ENCODE results near the gene MAGEF1.

The MAGEF1 gene

GRCh38 chr3:184719709-184720108, 7.8 kb upstream of the MAGEF1 start:
- H3K9me3 ChIP-seq (ENCODE audit: insufficient read depth, low read length) = no peaks in the 10 kb centered on the region
- no peak overlapping the region for H2AFZ ChIP-seq (ENCODE audit: low read depth, low read length)
- no peaks in the 10 kb centered on the region for H4K20me1 ChIP-seq (ENCODE audit: insufficient read depth, low read length)
- H3K79me2 ChIP-seq (ENCODE audit: low read length) = no peaks in the 10 kb centered on the region
- TF ChIP-seq, protein P1, sequence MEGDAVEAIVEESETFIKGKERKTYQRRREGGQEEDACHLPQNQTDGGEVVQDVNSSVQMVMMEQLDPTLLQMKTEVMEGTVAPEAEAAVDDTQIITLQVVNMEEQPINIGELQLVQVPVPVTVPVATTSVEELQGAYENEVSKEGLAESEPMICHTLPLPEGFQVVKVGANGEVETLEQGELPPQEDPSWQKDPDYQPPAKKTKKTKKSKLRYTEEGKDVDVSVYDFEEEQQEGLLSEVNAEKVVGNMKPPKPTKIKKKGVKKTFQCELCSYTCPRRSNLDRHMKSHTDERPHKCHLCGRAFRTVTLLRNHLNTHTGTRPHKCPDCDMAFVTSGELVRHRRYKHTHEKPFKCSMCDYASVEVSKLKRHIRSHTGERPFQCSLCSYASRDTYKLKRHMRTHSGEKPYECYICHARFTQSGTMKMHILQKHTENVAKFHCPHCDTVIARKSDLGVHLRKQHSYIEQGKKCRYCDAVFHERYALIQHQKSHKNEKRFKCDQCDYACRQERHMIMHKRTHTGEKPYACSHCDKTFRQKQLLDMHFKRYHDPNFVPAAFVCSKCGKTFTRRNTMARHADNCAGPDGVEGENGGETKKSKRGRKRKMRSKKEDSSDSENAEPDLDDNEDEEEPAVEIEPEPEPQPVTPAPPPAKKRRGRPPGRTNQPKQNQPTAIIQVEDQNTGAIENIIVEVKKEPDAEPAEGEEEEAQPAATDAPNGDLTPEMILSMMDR (IDR thresholded peaks at IDR 0.05; ENCODE audit: low read depth, low read length) = no peak
- no peak for TF ChIP-seq EZH2phosphoT487 (IDR thresholded peaks at IDR 0.05; ENCODE audit: low read depth)
- H3K4me3 ChIP-seq (ENCODE audit: low read length) = no peak overlapping the region
- H3K36me3 ChIP-seq (replicated peaks; ENCODE audit: low read depth, low read length) = no peaks in the 10 kb centered on the region
- no peaks in the 10 kb centered on the region for H3K4me1 ChIP-seq (ENCODE audit: low read length)
- no peak overlapping the region for H3K27ac ChIP-seq (ENCODE audit: low read length)
- H3K27me3 ChIP-seq (ENCODE audit: low read depth, low read length) = no peaks in the 10 kb centered on the region; the same call in 1 of the 2 replicates
- no peak overlapping the region for H3K4me2 ChIP-seq (ENCODE audit: low read length)
- no peak overlapping the region for H3K9ac ChIP-seq (ENCODE audit: low read length)

- no peak overlapping the region for H3K4me2 ChIP-seq (ENCODE audit: low read length)
- no peak overlapping the region for H2AFZ ChIP-seq (ENCODE audit: low read depth, low read length)
- H3K9me3 ChIP-seq (ENCODE audit: insufficient read depth, low read length) = no peaks in the 10 kb centered on the region
- H3K79me2 ChIP-seq (ENCODE audit: low read length) = no peaks in the 10 kb centered on the region
- H4K20me1 ChIP-seq (ENCODE audit: insufficient read depth, low read length) = no peaks in the 10 kb centered on the region
- H3K4me1 ChIP-seq (ENCODE audit: low read length) = no peaks in the 10 kb centered on the region
- no peaks in the 10 kb centered on the region for H3K27me3 ChIP-seq (ENCODE audit: low read depth, low read length)
- H3K4me3 ChIP-seq (ENCODE audit: low read length) = no peak overlapping the region
- no peak overlapping the region for H3K27ac ChIP-seq (ENCODE audit: low read length)
- no peak for TF ChIP-seq EZH2phosphoT487 (IDR thresholded peaks at IDR 0.05; ENCODE audit: low read depth)
- H3K9ac ChIP-seq (ENCODE audit: low read length) = no peak overlapping the region
- H3K36me3 ChIP-seq (replicated peaks; ENCODE audit: low read depth, low read length) = no peaks in the 10 kb centered on the region
Measured at GRCh38 chr3:184718431-184718830, 6.6 kb upstream of the MAGEF1 start.

GRCh38 chr3:184717399-184717983, 5.6 kb upstream of the MAGEF1 start:
- no peak overlapping the region for H3K27ac ChIP-seq (ENCODE audit: low read length)
- no peak overlapping the region for H2AFZ ChIP-seq (ENCODE audit: low read depth, low read length)
- no peak overlapping the region for H3K4me3 ChIP-seq (ENCODE audit: low read length)

GRCh38 chr3:184716622-184717398, 4.9 kb upstream of the MAGEF1 start:
- H3K4me3 ChIP-seq (ENCODE audit: low read length) = no peak overlapping the region
- no peak overlapping the region for H3K27ac ChIP-seq (ENCODE audit: low read length)
- H3K79me2 ChIP-seq (ENCODE audit: low read length) = no peaks in the 10 kb centered on the region
- no peaks in the 10 kb centered on the region for H3K36me3 ChIP-seq (replicated peaks; ENCODE audit: low read depth, low read length)
- H3K4me2 ChIP-seq (ENCODE audit: low read length) = no peak overlapping the region
- H3K9ac ChIP-seq (ENCODE audit: low read length) = no peak overlapping the region
- no peaks in the 10 kb centered on the region for H3K27me3 ChIP-seq (ENCODE audit: low read depth, low read length)
- H3K9me3 ChIP-seq (ENCODE audit: insufficient read depth, low read length) = no peaks in the 10 kb centered on the region
- TF ChIP-seq, protein P1 (IDR thresholded peaks at IDR 0.05; ENCODE audit: low read depth, low read length) = no peak
- TF ChIP-seq EZH2phosphoT487 (IDR thresholded peaks at IDR 0.05; ENCODE audit: low read depth) = no peak
- H2AFZ ChIP-seq (ENCODE audit: low read depth, low read length) = no peak overlapping the region
- no peaks in the 10 kb centered on the region for H4K20me1 ChIP-seq (ENCODE audit: insufficient read depth, low read length)
- peaks cover 4% of the 10 kb centered on the region; the same call in 1 of the 2 replicates for H3K4me1 ChIP-seq (ENCODE audit: low read length)

More at GRCh38 chr3:184717399-184717983, 5.6 kb upstream of the MAGEF1 start:
- no peak overlapping the region for H3K4me2 ChIP-seq (ENCODE audit: low read length)
- no peaks in the 10 kb centered on the region for H3K27me3 ChIP-seq (ENCODE audit: low read depth, low read length)
- peaks cover 1% of the 10 kb centered on the region; the same call in 1 of the 2 replicates for H3K4me1 ChIP-seq (ENCODE audit: low read length)
- TF ChIP-seq, protein P1 (IDR thresholded peaks at IDR 0.05; ENCODE audit: low read depth, low read length) = no peak
- no peak for TF ChIP-seq EZH2phosphoT487 (IDR thresholded peaks at IDR 0.05; ENCODE audit: low read depth)
- H3K79me2 ChIP-seq (ENCODE audit: low read length) = no peaks in the 10 kb centered on the region
- no peaks in the 10 kb centered on the region for H3K36me3 ChIP-seq (replicated peaks; ENCODE audit: low read depth, low read length)
- H3K9me3 ChIP-seq (ENCODE audit: insufficient read depth, low read length) = no peaks in the 10 kb centered on the region
- no peaks in the 10 kb centered on the region for H4K20me1 ChIP-seq (ENCODE audit: insufficient read depth, low read length)
- no peak overlapping the region for H3K9ac ChIP-seq (ENCODE audit: low read length)

Data from OCI-LY3 (cell line).